Measurements from ENCODE around the gene CCL18. TPM values are rescaled to one million over a fixed set of nuclear protein-coding genes. Genes with fewer than 3 reads are reported as not detected.
"Not testable (repeated sequence)": the region's sequence is repeated elsewhere in the genome, so short reads cannot be mapped to it uniquely, and the experiment has no call there.

The CCL18 gene
- total RNA-seq, 4 donors from 2014 or later, result 0.69 TPM; not detected in 3

DNA sequence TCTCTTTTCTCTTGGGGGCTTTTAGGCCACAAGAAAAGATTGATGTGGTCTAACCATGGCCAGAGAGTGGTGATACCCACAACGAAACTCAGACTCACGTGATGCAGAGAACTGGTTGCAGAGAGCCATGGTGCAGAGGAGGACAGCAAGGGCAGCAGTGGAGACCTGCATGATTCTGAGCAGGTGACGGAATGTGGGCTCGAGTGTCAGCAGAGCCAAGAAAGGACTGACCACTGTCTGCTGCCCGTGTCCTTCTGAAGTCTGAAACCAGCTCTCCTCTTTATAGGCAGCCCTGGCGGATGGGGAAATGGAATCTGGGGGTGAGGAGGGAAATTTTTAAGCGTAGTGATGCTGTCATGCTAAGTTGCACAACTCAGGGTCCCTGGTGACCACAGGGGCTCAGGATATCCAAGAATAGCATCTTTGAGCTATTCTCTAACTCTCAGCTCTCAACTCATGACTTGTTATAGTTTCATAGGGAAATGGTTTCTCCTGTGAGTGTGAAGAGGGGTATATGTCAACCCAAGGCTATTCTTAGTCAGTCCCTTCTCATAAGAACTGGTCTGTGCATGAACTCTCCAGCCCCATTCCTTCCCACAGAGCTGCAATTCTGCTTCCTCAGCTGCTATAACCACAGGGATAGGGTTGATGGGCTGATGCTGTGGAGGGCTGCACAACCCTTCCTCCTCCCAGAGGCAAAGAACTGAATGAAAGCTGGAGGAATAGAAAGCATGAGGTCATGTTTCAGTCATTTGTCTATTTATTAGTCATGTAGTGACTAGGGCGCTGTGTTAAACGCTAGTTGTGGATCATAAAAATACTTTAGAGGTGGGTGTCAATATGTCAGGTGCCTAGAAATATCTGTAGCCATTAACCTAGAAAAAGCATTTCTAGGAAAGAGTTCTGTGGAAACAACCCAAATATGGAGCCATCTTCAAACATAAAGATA lies 26.1 kb downstream of the CCL18 start, which contains the start of gene CCL3:
CCL3 (minus strand) TSS at position 256 of the 949 bp plus-strand sequence; CDS start at position 171, 85 bp downstream.
- H3K4me3 ChIP-seq, result no peak within 1 kb of the TSS
- H3K27me3 ChIP-seq, result no peaks in the 10 kb centered on the region
- no peaks in the 10 kb centered on the region for H3K4me1 ChIP-seq
- H3K27ac ChIP-seq, result no peak within 1 kb of the TSS
- TF ChIP-seq, protein P1, sequence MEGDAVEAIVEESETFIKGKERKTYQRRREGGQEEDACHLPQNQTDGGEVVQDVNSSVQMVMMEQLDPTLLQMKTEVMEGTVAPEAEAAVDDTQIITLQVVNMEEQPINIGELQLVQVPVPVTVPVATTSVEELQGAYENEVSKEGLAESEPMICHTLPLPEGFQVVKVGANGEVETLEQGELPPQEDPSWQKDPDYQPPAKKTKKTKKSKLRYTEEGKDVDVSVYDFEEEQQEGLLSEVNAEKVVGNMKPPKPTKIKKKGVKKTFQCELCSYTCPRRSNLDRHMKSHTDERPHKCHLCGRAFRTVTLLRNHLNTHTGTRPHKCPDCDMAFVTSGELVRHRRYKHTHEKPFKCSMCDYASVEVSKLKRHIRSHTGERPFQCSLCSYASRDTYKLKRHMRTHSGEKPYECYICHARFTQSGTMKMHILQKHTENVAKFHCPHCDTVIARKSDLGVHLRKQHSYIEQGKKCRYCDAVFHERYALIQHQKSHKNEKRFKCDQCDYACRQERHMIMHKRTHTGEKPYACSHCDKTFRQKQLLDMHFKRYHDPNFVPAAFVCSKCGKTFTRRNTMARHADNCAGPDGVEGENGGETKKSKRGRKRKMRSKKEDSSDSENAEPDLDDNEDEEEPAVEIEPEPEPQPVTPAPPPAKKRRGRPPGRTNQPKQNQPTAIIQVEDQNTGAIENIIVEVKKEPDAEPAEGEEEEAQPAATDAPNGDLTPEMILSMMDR (IDR thresholded peaks at IDR 0.05), result no peak
- TF ChIP-seq POLR2A (IDR thresholded peaks at IDR 0.05), result no peak
- no peaks in the 10 kb centered on the region for H3K9me3 ChIP-seq
- H3K36me3 ChIP-seq, result no peaks in the 10 kb centered on the region
- intact Hi-C loops (cut with DNase I; ENCODE audit: low total_unique reads), result no loop called here
- no peak for DNase-seq

DNA sequence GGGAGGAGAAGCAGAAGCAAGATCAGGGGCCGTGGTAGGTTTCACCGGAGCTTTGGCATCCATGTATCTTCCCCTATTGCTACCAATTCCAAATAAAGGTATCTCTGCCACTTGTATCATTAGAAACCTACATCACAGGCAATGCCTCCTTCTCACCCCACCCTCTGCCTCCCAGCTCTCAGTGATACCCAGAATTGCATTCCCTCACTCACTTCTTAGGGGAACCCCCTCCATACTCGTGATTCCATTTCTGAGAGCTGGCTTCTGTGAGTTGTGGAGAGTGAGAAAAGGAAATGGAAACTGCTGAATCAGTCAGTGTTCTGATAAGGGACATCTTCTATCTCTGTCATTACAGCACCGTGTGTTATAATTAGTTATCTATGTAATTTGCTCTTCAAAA lies 28.2 kb downstream of the CCL18 start:
- TF ChIP-seq POLR2A (IDR thresholded peaks at IDR 0.05), result no peak
- no peak for DNase-seq
- intact Hi-C loops (cut with DNase I; ENCODE audit: low total_unique reads), result no loop called here
- Histone ChIP-seq H3K36me3 (no peaks in the 10 kb centered on the region), H3K27me3 (no peaks in the 10 kb centered on the region), H3K4me1 (no peaks in the 10 kb centered on the region), H3K4me3 (no peak overlapping the region), H3K9me3 (no peaks in the 10 kb centered on the region), H3K27ac (no peak overlapping the region)

DNA sequence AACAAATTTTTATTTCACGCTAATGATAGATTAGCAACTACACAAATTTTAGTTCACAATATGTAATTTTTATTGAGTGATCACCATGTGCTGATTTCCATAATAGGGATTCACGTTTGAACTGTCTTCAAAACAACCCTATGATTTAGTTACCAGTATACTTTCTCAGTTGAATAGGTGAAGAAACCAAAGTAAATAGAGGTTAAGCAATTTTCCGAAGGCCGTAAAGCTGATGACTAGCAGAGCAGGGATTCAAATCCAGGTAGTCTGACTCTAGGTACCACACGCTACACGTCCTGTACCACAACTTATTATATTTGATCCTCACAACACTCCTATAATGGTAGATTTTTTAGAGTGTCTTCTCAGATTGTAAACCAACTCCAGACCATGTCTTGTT lies 28.6 kb downstream of the CCL18 start:
- H3K27ac ChIP-seq; DNase-seq; intact Hi-C loops (cut with DNase I; ENCODE audit: low total_unique reads); H3K36me3 ChIP-seq; H3K27me3 ChIP-seq; H3K9me3 ChIP-seq; H3K4me1 ChIP-seq; H3K4me3 ChIP-seq: not testable (repeated sequence)

DNA sequence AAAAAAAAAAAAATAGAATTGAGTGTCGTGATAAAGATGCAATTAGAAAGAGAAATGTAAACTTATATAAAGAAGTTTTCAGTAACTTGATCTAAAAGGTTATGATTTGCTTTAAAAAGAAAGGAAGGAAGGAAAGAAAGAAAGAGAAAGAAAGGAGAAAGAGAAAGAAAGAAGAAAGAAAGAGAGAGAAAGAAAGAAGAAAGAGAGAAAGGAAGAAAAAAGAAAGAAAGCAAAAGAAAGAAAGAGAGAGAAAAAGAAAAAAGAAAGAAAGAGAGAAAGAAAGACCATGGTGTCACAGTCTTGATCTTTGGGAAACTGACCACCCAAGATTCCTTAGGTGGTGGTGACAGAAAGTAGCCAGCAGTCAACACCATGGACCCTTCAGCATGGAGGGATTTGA lies 30.2 kb downstream of the CCL18 start:
- DNase-seq, result no peak
- Histone ChIP-seq H3K4me3 (no peak overlapping the region), H3K4me1 (no peaks in the 10 kb centered on the region), H3K36me3 (no peaks in the 10 kb centered on the region), H3K9me3 (no peaks in the 10 kb centered on the region), H3K27me3 (no peaks in the 10 kb centered on the region), H3K27ac (no peak overlapping the region)
- intact Hi-C loops (cut with DNase I; ENCODE audit: low total_unique reads), result no loop called here
- TF ChIP-seq POLR2A (IDR thresholded peaks at IDR 0.05), result no peak
- TF ChIP-seq, protein P1 (IDR thresholded peaks at IDR 0.05), result no peak

DNA sequence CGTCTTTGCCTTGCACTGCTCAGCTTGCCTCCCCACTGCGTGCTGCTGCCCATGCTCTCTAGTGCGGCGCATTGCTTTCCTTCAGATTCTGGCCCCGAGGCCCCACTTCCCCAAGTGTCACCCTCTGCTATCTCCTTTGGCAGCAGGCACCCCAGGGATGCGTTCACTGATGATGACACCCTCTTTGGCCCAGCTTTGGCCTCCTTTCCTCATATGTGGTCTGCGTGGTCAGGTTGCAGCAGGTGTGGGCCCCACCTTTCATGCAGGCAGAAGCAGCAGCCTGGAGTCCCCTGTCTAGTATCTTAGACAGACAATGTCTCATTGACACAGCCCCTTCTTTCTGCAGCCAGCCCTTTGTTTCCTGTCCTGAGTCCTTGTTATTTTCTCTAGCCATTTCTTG lies 30.7 kb downstream of the CCL18 start:
- H3K4me1 ChIP-seq, result no peaks in the 10 kb centered on the region
- no peaks in the 10 kb centered on the region for H3K36me3 ChIP-seq
- H3K4me3 ChIP-seq, result no peak overlapping the region
- no peak for DNase-seq
- no peak overlapping the region for H3K27ac ChIP-seq
- no peak for TF ChIP-seq POLR2A (IDR thresholded peaks at IDR 0.05)
- TF ChIP-seq, protein P1 (IDR thresholded peaks at IDR 0.05), result no peak
- H3K9me3 ChIP-seq, result no peaks in the 10 kb centered on the region
- intact Hi-C loops (cut with DNase I; ENCODE audit: low total_unique reads), result no loop called here
- H3K27me3 ChIP-seq, result no peaks in the 10 kb centered on the region

DNA sequence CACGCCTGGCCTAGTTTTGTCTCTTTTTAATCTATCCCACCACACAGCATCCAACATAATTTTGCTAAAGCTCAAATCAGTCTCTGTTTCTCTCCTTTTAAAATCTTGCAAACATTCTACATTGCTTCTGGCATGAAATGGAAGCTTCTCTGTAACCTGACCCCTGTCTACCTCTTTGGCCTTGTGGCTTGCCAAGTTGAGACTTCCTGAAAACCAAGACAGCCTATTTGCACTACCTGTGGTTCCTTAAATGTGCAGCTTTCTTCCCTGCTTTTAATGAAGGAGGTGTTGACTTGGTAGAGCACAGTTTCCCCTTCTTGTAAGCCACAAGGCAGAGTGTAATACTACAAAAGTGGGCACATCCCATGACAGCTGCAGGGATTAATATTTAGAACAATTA lies 31.9 kb downstream of the CCL18 start:
- no peak for TF ChIP-seq POLR2A (IDR thresholded peaks at IDR 0.05)
- no peak overlapping the region for H3K27ac ChIP-seq

DNA sequence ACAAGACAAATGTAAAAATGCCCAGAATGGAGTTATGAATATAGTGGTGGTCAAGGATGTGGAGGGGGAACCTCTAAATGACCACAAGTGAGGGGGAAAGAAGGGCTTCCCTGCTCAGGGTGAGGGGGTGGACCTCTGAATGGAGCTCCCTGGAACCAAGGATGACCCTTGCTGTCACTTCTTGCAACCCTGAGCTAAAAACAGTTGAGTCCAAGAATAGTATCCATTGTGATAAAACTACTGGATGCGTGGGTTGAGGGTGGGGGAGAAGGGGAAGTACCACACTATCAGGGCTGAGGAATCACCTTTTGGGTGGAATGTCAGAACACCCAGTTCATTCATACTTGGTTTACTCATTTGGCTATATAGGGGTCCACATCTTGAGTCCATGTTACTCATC lies 34.9 kb downstream of the CCL18 start:
- H3K4me1 ChIP-seq; H3K4me3 ChIP-seq; DNase-seq; intact Hi-C loops (cut with DNase I; ENCODE audit: low total_unique reads); H3K27me3 ChIP-seq; H3K9me3 ChIP-seq; H3K36me3 ChIP-seq; H3K27ac ChIP-seq: not testable (repeated sequence)

More for the DNA sequence above, 31.9 kb downstream of the CCL18 start:
- intact Hi-C loops (cut with DNase I; ENCODE audit: low total_unique reads), result no loop called here
- Histone ChIP-seq H3K36me3 (no peaks in the 10 kb centered on the region), H3K4me3 (no peak overlapping the region), H3K4me1 (no peaks in the 10 kb centered on the region), H3K27me3 (no peaks in the 10 kb centered on the region), H3K9me3 (no peaks in the 10 kb centered on the region)
- no peak for DNase-seq

DNA sequence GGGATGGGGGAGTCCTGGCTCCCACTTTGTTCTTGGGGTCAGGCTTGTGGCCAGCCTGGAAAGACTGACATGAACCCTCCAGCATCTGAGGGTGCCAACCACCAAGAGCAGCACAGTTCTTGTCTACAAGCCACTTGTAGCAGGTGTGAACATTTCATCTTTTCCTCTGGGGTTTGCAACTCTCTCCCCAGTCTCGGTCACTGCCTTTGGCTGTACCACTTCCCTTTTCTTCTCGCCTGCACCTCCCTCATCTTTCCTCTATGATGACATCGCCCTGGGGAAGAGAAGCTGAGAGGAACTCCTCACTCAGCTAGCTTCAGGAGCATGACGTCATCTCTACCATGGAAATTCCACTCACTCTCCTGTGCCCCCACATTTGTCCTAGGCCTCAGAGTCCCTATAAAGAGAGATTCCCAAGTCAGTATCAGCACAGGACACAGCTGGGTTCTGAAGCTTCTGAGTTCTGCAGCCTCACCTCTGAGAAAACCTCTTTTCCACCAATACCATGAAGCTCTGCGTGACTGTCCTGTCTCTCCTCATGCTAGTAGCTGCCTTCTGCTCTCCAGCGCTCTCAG lies 39.4 kb downstream of the CCL18 start, which contains the start of gene CCL4:
CCL4 (plus strand) TSS at position 427 of the 575 bp plus-strand sequence; CDS start at position 506, 79 bp downstream.
- H3K27me3 ChIP-seq; intact Hi-C loops (cut with DNase I; ENCODE audit: low total_unique reads); H3K36me3 ChIP-seq; H3K4me3 ChIP-seq; H3K9me3 ChIP-seq; H3K4me1 ChIP-seq; H3K27ac ChIP-seq; DNase-seq: not testable (repeated sequence)

DNA sequence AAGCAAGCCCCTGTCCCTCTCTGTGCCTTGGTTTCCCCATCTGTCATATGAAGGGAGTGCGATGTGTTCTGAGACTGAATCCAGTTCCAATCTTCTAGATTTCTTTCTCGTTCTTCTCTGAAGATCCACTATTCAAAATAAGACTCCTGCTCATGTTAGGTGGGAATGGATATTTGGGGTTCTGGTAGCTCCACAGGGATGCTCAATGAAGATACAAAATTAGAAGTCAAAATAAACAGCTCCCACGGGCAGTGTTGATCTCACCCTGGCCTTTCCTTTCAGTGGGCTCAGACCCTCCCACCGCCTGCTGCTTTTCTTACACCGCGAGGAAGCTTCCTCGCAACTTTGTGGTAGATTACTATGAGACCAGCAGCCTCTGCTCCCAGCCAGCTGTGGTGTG lies 40.2 kb downstream of the CCL18 start:
- DNase-seq; H3K27ac ChIP-seq; H3K4me1 ChIP-seq; intact Hi-C loops (cut with DNase I; ENCODE audit: low total_unique reads); H3K4me3 ChIP-seq; H3K27me3 ChIP-seq; H3K9me3 ChIP-seq; H3K36me3 ChIP-seq: not testable (repeated sequence)

Data from uterus (tissue), 4 donors.